Panc1 (cell line): Measurements from ENCODE around the gene ASF1B. TPM values are rescaled to one million over a fixed set of nuclear protein-coding genes. Genes with fewer than 3 reads are reported as not detected.

Experiments used
- ATAC-seq: fragments of 200-7000 bp; cut with Tn5 transposase; 2 replicates; pipeline ENCODE4 v1.9.1; 2020; ENCODE audit warnings: mild to moderate bottlenecking, moderate library complexity
- BruUV-seq: library from RNA; stranded (reverse); fragments of 400-500 nt; replicated peaks from 2 replicates; lab custom pipeline; 2021; lab: Mats Ljungman, UMichigan
- CTCF ChIA-PET: fragments of 300-600 bp; sonication (Branson Sonifier 250); formaldehyde crosslinking; loops from one replicate; lab custom pipeline; 2022; ENCODE audit warnings: antibody characterized with exemption; lab: Charles Lee
- POLR2A ChIA-PET: fragments of 300-600 bp; sonication (Branson Sonifier 250); formaldehyde crosslinking; loops from one replicate; lab custom pipeline; 2022; ENCODE audit warnings: antibody characterized with exemption; lab: Charles Lee
- DNase-seq: peaks from one replicate; pipeline ENCODE4 v3.0.0-alpha.2; 2010; ENCODE audit warnings: low read depth, low spot score
- H3K27ac ChIP-seq: 2 replicates; pipeline ENCODE4 v1.5.1; 2011; ENCODE audit warnings: mild to moderate bottlenecking, low read length, inconsistent platforms
- H3K27me3 ChIP-seq: fragments of 200-500 bp; sonication (Bioruptor generic); 2 replicates; pipeline ENCODE4 v1.6.0; 2014; ENCODE audit warnings: low read length, inconsistent platforms; ENCODE audit not compliant: control insufficient read depth, insufficient read depth
- H3K36me3 ChIP-seq: fragments of 200-500 bp; sonication (Bioruptor generic); 2 replicates; pipeline ENCODE4 v1.5.1; 2014; ENCODE audit warnings: inconsistent platforms, mild to moderate bottlenecking, low read length, moderate library complexity; ENCODE audit not compliant: control insufficient read depth, insufficient read depth
- H3K4me1 ChIP-seq: 2 replicates; pipeline ENCODE4 v1.5.1; 2011; ENCODE audit warnings: inconsistent platforms, mild to moderate bottlenecking, low read length, moderate library complexity; ENCODE audit not compliant: control insufficient read depth, insufficient read depth
- H3K4me3 ChIP-seq, 2 experiments: 2 replicates each; pipeline ENCODE4 v1.5.1; 2011 to 2012; ENCODE audit warnings: low read depth in 2 of 2, low read length in 2 of 2, mild to moderate bottlenecking in 2 of 2, inconsistent platforms in 1 of 2, moderate library complexity in 1 of 2
- H3K9me3 ChIP-seq: fragments of 200-500 bp; sonication (Bioruptor generic); 2 replicates; pipeline ENCODE4 v1.5.1; 2014; ENCODE audit warnings: low read depth, mild to moderate bottlenecking, inconsistent platforms, low read length, moderate library complexity; ENCODE audit not compliant: control insufficient read depth, insufficient read depth
- POLR2AphosphoS5 ChIP-seq: IDR thresholded peaks from 2 replicates; pipeline ENCODE4 v1.6.1; 2012; ENCODE audit warnings: mild to moderate bottlenecking, low read depth, low read length, moderate library complexity
- SIN3A ChIP-seq: IDR thresholded peaks from 2 replicates; pipeline ENCODE4 v1.6.1; 2012; ENCODE audit warnings: low read depth, mild to moderate bottlenecking, low read length, moderate library complexity, borderline replicate concordance; ENCODE audit not compliant: insufficient read depth
- TCF7L2 ChIP-seq: IDR thresholded peaks from 2 replicates; pipeline ENCODE4 v1.6.1; 2011; ENCODE audit warnings: mild to moderate bottlenecking, low read depth, low read length, inconsistent platforms
- in situ Hi-C: cut with HindIII; loops from 2 replicates; pipeline ENCODE4 v1.10.0; 2016; ENCODE audit warnings: low sequenced_read_pairs, low pct_unique_long_range_greater_than_20kb
- intact Hi-C: fragments of 100-400 bp; cut with micrococcal nuclease; formaldehyde crosslinking; loops from one replicate; pipeline ENCODE4 v1.10.0; 2022; ENCODE audit not compliant: unreplicated experiment
- total RNA-seq: library from RNA; stranded (reverse); gene quantifications from one replicate; pipeline ENCODE4 v1.2.1, GENCODE V29; 2021; ENCODE audit not compliant: unreplicated experiment
- TF ChIP-seq, protein P1 (sequence below), 2 experiments: IDR thresholded peaks; 2 replicates each; pipeline ENCODE4 v1.6.1; 2011 to 2012; ENCODE audit warnings: low read depth in 2 of 2, control low read depth in 1 of 2, low read length in 1 of 2, mild to moderate bottlenecking in 1 of 2, moderate library complexity in 1 of 2; ENCODE audit not compliant: insufficient read depth in 1 of 2
- TF ChIP-seq, protein P2 (sequence below): fragments of 450-650 bp; IDR thresholded peaks from 2 replicates; pipeline ENCODE4 v1.5.1; 2017; ENCODE audit warnings: mild to moderate bottlenecking

The ASF1B gene
- total RNA-seq, 1 experiment from 2014 or later = 35.4 TPM

DNA sequence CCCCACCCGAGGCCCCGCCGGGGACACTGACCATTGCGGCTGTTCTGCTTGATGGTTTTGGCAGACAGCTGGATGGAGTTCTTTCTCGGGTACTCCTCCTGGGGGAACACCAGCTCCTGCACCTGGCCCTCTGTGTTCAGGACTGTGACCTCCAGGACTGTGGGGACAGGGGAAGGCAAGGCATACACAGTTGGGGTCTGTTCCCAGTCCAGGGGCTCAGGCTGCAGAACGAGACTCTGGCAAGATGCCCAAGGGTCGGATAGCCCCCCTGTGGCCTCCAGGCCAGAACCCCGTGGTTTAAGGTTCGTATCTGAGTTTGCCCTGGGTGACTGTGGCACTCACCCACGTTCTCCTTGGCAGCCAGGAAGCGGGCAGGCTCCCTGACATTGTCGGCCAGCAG, 22.7 kb upstream of the ASF1B start:
- POLR2A ChIA-PET = interaction anchor here (0.5 kb wide), 1 partner anchor 222 kb away, joined by 6 read pairs; the partner anchor contains the start of gene ADGRE5
- BruUV-seq = no TSS peak
- Histone ChIP-seq H3K27me3 (no peaks in the 10 kb centered on the region), H3K9me3 (no peaks in the 10 kb centered on the region), H3K27ac (no peak overlapping the region), H3K4me1 (no peaks in the 10 kb centered on the region), H3K36me3 (peaks cover 3% of the 10 kb centered on the region; the same call in 1 of the 2 replicates), H3K4me3 (no peak overlapping the region)
- intact Hi-C loops = no loop called here
- TF ChIP-seq, protein P1, sequence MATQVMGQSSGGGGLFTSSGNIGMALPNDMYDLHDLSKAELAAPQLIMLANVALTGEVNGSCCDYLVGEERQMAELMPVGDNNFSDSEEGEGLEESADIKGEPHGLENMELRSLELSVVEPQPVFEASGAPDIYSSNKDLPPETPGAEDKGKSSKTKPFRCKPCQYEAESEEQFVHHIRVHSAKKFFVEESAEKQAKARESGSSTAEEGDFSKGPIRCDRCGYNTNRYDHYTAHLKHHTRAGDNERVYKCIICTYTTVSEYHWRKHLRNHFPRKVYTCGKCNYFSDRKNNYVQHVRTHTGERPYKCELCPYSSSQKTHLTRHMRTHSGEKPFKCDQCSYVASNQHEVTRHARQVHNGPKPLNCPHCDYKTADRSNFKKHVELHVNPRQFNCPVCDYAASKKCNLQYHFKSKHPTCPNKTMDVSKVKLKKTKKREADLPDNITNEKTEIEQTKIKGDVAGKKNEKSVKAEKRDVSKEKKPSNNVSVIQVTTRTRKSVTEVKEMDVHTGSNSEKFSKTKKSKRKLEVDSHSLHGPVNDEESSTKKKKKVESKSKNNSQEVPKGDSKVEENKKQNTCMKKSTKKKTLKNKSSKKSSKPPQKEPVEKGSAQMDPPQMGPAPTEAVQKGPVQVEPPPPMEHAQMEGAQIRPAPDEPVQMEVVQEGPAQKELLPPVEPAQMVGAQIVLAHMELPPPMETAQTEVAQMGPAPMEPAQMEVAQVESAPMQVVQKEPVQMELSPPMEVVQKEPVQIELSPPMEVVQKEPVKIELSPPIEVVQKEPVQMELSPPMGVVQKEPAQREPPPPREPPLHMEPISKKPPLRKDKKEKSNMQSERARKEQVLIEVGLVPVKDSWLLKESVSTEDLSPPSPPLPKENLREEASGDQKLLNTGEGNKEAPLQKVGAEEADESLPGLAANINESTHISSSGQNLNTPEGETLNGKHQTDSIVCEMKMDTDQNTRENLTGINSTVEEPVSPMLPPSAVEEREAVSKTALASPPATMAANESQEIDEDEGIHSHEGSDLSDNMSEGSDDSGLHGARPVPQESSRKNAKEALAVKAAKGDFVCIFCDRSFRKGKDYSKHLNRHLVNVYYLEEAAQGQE (IDR thresholded peaks at IDR 0.05; ENCODE audit: insufficient read depth in 1 of 2, low read depth in 2 of 2, low read length in 1 of 2) = no peak
- TF ChIP-seq SIN3A (no peak), POLR2AphosphoS5 (no peak), TCF7L2 (no peak)
- TF ChIP-seq, protein P2, sequence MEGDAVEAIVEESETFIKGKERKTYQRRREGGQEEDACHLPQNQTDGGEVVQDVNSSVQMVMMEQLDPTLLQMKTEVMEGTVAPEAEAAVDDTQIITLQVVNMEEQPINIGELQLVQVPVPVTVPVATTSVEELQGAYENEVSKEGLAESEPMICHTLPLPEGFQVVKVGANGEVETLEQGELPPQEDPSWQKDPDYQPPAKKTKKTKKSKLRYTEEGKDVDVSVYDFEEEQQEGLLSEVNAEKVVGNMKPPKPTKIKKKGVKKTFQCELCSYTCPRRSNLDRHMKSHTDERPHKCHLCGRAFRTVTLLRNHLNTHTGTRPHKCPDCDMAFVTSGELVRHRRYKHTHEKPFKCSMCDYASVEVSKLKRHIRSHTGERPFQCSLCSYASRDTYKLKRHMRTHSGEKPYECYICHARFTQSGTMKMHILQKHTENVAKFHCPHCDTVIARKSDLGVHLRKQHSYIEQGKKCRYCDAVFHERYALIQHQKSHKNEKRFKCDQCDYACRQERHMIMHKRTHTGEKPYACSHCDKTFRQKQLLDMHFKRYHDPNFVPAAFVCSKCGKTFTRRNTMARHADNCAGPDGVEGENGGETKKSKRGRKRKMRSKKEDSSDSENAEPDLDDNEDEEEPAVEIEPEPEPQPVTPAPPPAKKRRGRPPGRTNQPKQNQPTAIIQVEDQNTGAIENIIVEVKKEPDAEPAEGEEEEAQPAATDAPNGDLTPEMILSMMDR = no peak
- CTCF ChIA-PET = interaction anchor here (0.5 kb wide), 2 partner anchors 111 to 274 kb away, joined by 3 to 4 read pairs; no protein-coding TSS in a partner anchor
- no peak for ATAC-seq
- DNase-seq = no peak
- in situ Hi-C loops = no loop called here

DNA sequence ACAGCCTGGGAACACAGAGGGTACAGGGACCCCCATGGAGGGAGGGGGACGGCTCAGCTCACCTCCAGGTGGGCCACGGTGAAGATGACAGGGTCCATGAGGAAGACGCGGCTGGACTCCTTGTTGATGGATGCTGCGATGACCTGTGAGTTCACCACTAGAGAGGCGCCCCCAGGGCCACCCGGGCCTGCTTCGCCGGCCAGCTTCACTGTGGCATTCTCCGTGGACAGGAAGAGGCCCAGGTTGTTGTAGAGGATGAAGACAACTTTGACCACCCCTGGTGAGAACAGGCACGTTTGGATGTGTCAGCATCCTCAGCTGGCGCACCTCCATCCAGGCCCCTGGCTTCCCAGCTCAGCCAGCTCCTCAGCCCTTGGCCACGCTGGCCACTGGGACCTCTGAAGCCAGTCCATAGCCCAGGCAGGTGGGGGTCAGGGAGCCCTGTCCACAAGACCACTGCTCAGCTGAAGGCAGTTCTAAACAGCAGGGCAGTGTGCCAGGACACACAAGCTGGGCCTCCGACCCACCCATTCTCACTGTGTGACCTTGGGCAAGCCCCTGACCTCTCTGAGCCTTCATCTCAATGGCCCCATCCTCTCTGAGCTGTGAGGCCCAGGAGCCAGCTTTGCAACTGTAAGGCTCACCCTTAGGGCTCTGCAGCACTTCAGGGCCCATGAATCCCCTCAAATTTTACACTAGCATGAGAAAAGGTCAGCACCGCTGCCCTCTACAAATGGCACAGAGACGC, 22.1 kb upstream of the ASF1B start:
- DNase-seq = no peak
- H3K27ac ChIP-seq = no peak overlapping the region
- TF ChIP-seq, protein P1 (IDR thresholded peaks at IDR 0.05; ENCODE audit: insufficient read depth in 1 of 2, low read depth in 2 of 2, low read length in 1 of 2) = no peak
- TF ChIP-seq SIN3A (no peak), TCF7L2 (no peak), POLR2AphosphoS5 (no peak)
- TF ChIP-seq, protein P2 = no peak
- in situ Hi-C loops = no loop called here
- no peak for ATAC-seq
- H3K36me3 ChIP-seq = peaks cover 3% of the 10 kb centered on the region; the same call in 1 of the 2 replicates
- no peaks in the 10 kb centered on the region for H3K4me1 ChIP-seq
- H3K9me3 ChIP-seq = no peaks in the 10 kb centered on the region
- no peaks in the 10 kb centered on the region for H3K27me3 ChIP-seq
- H3K4me3 ChIP-seq = no peak overlapping the region
- no TSS peak for BruUV-seq
- ChIA-PET CTCF (interaction anchor here (0.5 kb wide), 1 partner anchor 274 kb away, joined by 4 read pairs; no protein-coding TSS in a partner anchor), POLR2A (interaction anchor here (0.5 kb wide), 1 partner anchor 223 kb away, joined by 6 read pairs; the partner anchor contains the start of gene ADGRE5)
- intact Hi-C loops = no loop called here
